Endothelial cell (in vitro differentiated cells): ENCODE results near the gene SPSB1. TPM values are rescaled to one million over a fixed set of nuclear protein-coding genes. Genes with fewer than 3 reads are reported as not detected.

Experiments
- DNase-seq: peaks from one replicate; pipeline ENCODE4 v3.0.0; 2021; ENCODE audit warnings: low spot score
- H3K27ac Mint-ChIP-seq: one replicate; pipeline ENCODE4 v1.8.0; 2021; ENCODE audit warnings: mixed read lengths, inconsistent platforms; ENCODE audit not compliant: unreplicated experiment
- H3K27me3 Mint-ChIP-seq: one replicate; pipeline ENCODE4 v1.8.0; 2021; ENCODE audit warnings: mild to moderate bottlenecking, moderate library complexity, mixed read lengths, inconsistent platforms; ENCODE audit not compliant: unreplicated experiment
- H3K36me3 Mint-ChIP-seq: one replicate; pipeline ENCODE4 v1.8.0; 2021; ENCODE audit warnings: mild to moderate bottlenecking, low read depth, mixed read lengths, inconsistent platforms; ENCODE audit not compliant: unreplicated experiment
- H3K4me1 Mint-ChIP-seq: one replicate; pipeline ENCODE4 v1.8.0; 2021; ENCODE audit warnings: mild to moderate bottlenecking, mixed read lengths, inconsistent platforms; ENCODE audit not compliant: unreplicated experiment
- H3K4me3 Mint-ChIP-seq: one replicate; pipeline ENCODE4 v1.8.0; 2021; ENCODE audit warnings: mild to moderate bottlenecking, mixed read lengths, inconsistent platforms; ENCODE audit not compliant: unreplicated experiment
- H3K9me3 Mint-ChIP-seq: one replicate; pipeline ENCODE4 v1.8.0; 2021; ENCODE audit warnings: mixed read lengths, inconsistent platforms; ENCODE audit not compliant: unreplicated experiment
- total RNA-seq: library from RNA; stranded (reverse); fragmentation: NEBNext Ultra II Directional; extraction: Animal tissue kit (Norgen Biotek cat#: 25700); gene quantifications from one replicate; pipeline ENCODE4 v1.2.1, GENCODE V29; 2021; ENCODE audit not compliant: unreplicated experiment
- TF ChIP-seq, protein P1 (sequence below): fragments of 200-600 bp; sonication (generic); IDR thresholded peaks from one replicate; pipeline ENCODE4 v1.5.0; 2021; ENCODE audit warnings: antibody characterized with exemption; ENCODE audit not compliant: unreplicated experiment

Gene SPSB1
- total RNA-seq, 1 donor from 2014 or later: 8.1 TPM

DNA sequence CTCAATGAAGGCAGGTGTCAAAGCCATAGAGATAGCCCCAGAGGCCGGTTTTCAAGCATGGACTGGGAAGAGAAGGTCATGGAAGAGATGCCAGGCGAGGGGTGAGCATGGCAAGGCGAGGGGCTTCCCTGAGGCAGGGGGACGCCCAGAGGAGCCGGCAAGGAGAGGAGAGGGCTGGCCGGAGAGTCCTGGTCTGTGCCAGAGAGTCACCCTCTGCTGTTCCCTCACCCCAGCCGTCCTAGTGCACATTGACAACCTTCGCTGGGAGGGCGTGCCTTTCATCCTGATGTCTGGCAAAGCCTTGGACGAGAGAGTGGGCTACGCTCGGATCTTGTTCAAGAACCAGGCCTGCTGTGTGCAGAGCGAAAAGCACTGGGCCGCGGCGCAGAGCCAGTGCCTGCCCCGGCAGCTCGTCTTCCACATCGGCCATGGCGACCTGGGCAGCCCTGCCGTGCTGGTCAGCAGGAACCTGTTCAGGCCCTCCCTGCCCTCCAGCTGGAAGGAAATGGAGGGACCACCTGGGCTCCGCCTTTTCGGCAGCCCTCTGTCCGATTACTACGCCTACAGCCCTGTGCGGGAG is 29.3 kb upstream of the SPSB1 start:
- TF ChIP-seq, protein P1, sequence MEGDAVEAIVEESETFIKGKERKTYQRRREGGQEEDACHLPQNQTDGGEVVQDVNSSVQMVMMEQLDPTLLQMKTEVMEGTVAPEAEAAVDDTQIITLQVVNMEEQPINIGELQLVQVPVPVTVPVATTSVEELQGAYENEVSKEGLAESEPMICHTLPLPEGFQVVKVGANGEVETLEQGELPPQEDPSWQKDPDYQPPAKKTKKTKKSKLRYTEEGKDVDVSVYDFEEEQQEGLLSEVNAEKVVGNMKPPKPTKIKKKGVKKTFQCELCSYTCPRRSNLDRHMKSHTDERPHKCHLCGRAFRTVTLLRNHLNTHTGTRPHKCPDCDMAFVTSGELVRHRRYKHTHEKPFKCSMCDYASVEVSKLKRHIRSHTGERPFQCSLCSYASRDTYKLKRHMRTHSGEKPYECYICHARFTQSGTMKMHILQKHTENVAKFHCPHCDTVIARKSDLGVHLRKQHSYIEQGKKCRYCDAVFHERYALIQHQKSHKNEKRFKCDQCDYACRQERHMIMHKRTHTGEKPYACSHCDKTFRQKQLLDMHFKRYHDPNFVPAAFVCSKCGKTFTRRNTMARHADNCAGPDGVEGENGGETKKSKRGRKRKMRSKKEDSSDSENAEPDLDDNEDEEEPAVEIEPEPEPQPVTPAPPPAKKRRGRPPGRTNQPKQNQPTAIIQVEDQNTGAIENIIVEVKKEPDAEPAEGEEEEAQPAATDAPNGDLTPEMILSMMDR: no peak
- peaks cover 18% of the 10 kb centered on the region for H3K27me3 Mint-ChIP-seq
- no peak for DNase-seq
- no peak overlapping the region for H3K27ac Mint-ChIP-seq
- H3K4me3 Mint-ChIP-seq: no peak overlapping the region
- peaks cover 6% of the 10 kb centered on the region for H3K4me1 Mint-ChIP-seq
- no peaks in the 10 kb centered on the region for H3K9me3 Mint-ChIP-seq
- H3K36me3 Mint-ChIP-seq: peaks cover 9% of the 10 kb centered on the region

DNA sequence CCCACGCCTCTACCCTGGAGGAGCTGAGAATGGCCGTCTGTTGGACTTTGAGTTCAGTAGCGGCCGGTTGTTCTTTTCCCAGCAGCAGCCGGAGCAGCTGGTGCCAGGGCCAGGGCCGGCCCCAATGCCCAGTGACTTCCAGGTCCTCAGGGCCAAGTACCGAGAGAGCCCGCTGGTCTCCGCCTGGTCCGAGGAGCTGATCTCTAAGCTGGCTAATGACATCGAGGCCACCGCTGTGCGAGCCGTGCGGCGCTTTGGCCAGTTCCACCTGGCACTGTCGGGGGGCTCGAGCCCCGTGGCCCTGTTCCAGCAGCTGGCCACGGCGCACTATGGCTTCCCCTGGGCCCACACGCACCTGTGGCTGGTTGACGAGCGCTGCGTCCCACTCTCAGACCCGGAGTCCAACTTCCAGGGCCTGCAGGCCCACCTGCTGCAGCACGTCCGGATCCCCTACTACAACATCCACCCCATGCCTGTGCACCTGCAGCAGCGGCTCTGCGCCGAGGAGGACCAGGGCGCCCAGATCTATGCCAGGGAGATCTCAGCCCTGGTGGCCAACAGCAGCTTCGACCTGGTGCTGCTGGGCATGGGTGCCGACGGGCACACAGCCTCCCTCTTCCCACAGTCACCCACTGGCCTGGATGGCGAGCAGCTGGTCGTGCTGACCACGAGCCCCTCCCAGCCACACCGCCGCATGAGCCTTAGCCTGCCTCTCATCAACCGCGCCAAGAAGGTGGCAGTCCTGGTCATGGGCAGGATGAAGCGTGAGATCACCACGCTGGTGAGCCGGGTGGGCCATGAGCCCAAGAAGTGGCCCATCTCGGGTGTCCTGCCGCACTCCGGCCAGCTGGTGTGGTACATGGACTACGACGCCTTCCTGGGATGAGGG is 28.5 kb upstream of the SPSB1 start:
- no peak for DNase-seq
- Mint-ChIP-seq H3K27me3 (peaks cover 15% of the 10 kb centered on the region), H3K4me3 (no peak overlapping the region), H3K36me3 (peaks cover 4% of the 10 kb centered on the region), H3K4me1 (peaks cover 6% of the 10 kb centered on the region), H3K9me3 (no peaks in the 10 kb centered on the region), H3K27ac (no peak overlapping the region)
- TF ChIP-seq, protein P1: no peak

DNA sequence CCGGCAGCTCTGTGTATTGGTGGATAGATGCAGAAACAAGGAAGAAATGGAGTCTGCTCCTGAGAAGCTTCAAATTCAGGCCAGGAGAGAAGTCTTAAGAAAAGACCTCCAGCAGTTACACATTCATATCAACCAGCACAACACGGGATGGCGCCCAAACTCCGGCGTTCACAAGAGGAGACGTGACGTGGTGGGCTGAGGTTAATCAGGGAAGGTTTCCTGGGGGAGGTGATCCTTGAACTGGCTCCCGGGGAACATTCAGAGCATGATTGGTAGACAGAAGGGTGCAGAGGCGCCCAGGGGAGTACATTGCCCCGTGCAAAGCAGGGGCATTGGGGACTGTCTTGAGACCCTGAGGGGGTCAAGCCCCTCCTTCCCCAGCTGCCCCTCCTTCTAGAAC is 27.7 kb upstream of the SPSB1 start:
- Mint-ChIP-seq H3K27ac (no peak overlapping the region), H3K4me3 (no peak overlapping the region), H3K4me1 (peaks cover 6% of the 10 kb centered on the region), H3K36me3 (peaks cover 4% of the 10 kb centered on the region), H3K9me3 (no peaks in the 10 kb centered on the region), H3K27me3 (peaks cover 10% of the 10 kb centered on the region)
- TF ChIP-seq, protein P1: no peak
- DNase-seq: no peak

DNA sequence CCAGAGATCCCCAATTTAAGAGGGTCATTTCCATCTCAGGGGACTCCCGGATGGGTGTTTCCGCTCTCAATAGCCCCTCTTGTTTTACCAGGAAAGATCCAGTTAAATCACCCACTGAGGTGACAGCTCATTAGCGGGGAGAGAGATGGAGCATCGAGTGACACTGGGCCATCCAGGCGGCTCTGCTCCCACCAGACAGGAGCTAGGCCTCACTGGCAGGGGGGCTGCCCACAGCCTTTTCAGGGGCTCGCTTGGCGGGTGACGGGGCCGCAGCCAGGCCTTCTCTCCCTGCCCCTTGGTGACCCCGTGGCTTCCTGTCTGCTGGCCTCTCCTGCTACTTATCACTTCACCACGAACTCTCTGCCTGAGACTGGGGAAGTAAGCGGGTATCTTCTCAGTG is 26.7 kb upstream of the SPSB1 start:
- DNase-seq: no peak
- H3K4me3 Mint-ChIP-seq: no peak overlapping the region
- peaks cover 7% of the 10 kb centered on the region for H3K27me3 Mint-ChIP-seq
- TF ChIP-seq, protein P1: no peak
- H3K9me3 Mint-ChIP-seq: no peaks in the 10 kb centered on the region
- peaks cover 4% of the 10 kb centered on the region for H3K36me3 Mint-ChIP-seq
- H3K4me1 Mint-ChIP-seq: peaks cover 6% of the 10 kb centered on the region
- H3K27ac Mint-ChIP-seq: peak overlapping the region; percentile 57

DNA sequence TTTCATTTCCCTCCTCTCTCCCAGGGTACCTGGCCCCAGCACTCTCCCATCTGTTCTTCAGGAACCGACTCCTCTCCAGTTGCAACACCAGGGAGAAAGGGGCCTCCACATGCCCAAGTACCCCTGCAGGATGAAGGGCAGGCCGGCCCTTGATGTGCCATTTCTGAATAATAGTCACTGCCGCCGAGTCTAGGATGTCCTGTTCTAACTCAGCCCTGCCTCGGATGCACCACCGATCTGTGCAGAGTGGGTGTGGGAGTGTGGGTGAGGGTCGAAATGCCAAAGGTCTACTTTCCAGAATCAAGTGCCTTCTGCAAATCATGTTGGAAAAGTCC is 25.4 kb upstream of the SPSB1 start:
- H3K27ac Mint-ChIP-seq: no peak overlapping the region
- H3K4me1 Mint-ChIP-seq: peaks cover 6% of the 10 kb centered on the region
- TF ChIP-seq, protein P1: no peak
- H3K4me3 Mint-ChIP-seq: no peak overlapping the region
- H3K36me3 Mint-ChIP-seq: peaks cover 4% of the 10 kb centered on the region
- DNase-seq: no peak
- H3K9me3 Mint-ChIP-seq: no peaks in the 10 kb centered on the region
- peaks cover 8% of the 10 kb centered on the region for H3K27me3 Mint-ChIP-seq
